Measurements from ENCODE around the gene LHPP.

GRCh38 chr10:124448696-124449169 is 12.9 kb upstream of the LHPP start:
- TF ChIP-seq CTCF (conservative IDR thresholded peaks at IDR 0.05) (no peak), EZH2 (IDR thresholded peaks at IDR 0.05; ENCODE audit: low read depth) (no peak)
